Right renal cortex interstitium (tissue), 3 donors: ENCODE measurements around the gene TMEM86B. TPM values are rescaled to one million over a fixed set of nuclear protein-coding genes. Genes with fewer than 3 reads are reported as not detected.
"Not testable (repeated sequence)": the region's sequence is repeated elsewhere in the genome, so short reads cannot be mapped to it uniquely, and the experiment has no call there.

Source experiments
- DNase-seq, 3 donors: peaks; one replicate each; pipeline ENCODE4 v3.0.0-alpha.2; 2013; ENCODE audit warnings: low read depth in 3 of 3, low spot score in 2 of 3
- polyA plus RNA-seq, 3 donors: library from polyadenylated mRNA; unstranded; fragments of 120-200 nt; gene quantifications; one replicate each; pipeline ENCODE4 v1.2.1, GENCODE V29; 2013; ENCODE audit not compliant: insufficient read length in 3 of 3

Gene TMEM86B
- polyA plus RNA-seq, 3 donors = 1.7 to 2.4 (median 2.2) TPM

GRCh38 chr19:55224038-55224665 is 4.4 kb downstream of the TMEM86B start:
- DNase-seq = no peak

GRCh38 chr19:55223291-55224037 is 5.1 kb downstream of the TMEM86B start:
- DNase-seq = no peak

DNA sequence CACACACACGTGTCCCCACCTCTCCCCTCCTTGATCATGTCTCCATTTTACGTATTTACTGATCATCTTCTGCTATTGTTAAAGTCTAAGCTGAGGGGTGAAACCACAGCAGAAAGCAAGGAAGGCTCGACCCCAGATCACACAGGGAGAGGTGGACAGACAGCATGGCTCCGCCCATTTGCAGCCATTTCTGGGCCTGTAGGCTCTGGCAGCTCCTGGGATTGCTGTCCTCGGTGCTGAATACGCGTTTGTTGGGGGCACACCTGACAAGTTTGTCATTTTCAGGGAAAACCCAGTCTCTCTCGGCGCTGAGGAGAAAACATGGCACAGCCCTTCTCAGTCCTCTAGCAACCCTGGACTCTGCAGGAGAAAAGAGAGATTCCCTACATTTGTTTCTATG is 8.0 kb downstream of the TMEM86B start:
- DNase-seq = no peak

GRCh38 chr19:55216461-55217198 is 11.9 kb downstream of the TMEM86B start:
- DNase-seq = peak; percentile 25 to 73 (median 57)

DNA sequence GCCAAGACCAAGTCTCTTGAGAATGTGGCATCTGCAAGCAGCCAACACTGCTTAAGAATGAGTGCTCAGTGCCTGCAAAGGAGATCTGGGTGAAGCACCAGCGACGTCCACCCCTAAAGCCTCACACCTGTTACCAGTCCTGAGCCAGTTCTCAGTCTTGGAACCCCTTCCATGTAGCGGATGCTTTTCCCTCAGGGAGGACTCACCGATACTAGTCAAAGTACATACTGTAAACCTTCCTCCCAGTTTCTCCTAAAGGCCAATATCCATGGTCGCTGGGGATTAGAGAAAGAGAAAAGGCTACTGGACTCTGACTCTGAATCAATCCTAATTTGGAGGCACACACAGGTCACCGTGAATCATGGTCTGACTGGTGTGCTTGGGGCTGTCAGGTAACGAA is 15.0 kb downstream of the TMEM86B start:
- no peak for DNase-seq

DNA sequence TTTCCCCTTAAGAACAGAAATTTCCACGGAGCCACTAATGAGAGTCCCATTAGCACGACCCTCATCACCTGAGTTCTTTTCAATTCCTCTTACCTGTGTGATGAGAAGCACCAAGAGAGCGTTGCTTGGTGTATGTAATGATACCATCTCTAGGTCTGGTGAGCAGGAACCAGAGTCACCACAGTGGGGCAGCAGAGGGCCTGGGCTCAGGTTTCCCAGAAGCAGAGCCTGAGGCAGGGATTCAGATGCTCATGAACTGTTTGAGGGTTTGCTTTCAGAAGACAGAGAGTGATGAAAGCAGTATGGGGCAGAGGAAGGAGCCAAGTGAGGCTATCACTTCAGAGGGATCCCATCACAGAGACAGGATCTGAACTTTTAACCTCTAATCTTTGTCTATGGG is 16.1 kb downstream of the TMEM86B start:
- no peak for DNase-seq

DNA sequence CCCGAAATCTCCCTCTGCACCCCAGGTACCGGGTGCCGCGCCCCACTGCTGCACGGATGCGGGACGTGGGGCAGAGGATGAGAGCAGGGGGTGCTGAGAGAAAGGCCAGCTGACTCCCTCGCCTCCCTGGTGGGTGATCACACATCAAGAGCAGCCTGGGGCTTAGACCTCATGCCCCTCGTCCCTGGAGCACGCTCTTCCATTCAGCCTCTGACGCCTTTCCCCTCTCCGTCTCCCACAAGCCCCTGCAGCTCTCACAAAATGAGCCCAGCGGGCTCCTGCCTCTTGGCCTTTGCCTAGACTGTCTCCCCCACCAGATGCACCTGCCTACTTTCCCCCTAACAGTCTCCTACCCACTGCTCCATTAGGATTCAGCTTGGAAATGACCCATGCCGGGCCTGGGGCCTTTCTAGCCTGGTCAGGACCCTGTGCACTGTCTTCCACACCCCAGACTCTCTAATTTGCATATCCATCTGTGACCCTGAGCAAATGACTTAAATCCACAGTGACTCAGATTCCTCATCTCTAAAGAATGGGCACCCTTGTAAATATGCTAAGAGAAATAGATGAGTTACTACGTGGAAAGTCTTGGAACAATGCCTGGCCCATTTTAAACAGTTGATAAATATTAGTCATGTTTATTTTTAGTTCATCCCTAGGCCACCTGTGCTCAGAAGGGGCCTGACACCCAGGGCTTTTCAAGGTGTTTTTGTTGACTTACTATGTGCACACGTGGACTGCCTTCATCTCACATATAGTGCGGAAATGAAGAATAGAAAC is 18.7 kb downstream of the TMEM86B start:
- no peak for DNase-seq

- no peak for DNase-seq
Measured at GRCh38 chr19:55208880-55209692, 19.5 kb downstream of the TMEM86B start, which contains the start of gene PTPRH. PTPRH (minus strand) TSS chr19:55209501; CDS start chr19:55209433, 68 bp downstream.

GRCh38 chr19:55206664-55207500 is 21.7 kb downstream of the TMEM86B start:
- DNase-seq = peak in 1 of 3 donors; percentile 27

DNA sequence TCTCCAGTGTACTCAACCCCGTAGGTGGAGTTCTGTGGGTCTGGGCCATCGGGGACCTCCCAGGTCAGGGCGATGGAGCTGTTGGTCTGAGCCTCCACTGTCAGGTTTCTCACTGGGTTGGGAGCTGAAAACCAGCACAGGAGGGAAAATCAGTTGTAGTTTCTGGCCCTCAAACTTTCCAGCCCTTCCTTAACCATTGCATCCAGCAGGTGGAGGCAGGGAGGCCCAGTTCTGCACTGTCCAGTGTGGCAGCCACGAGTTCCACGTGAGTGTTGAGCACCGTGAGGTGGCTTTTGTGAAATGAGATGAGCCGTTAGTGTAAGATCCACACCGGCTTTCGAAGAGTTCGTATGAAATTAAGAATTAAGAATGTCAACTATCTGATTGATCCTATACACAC is 26.4 kb downstream of the TMEM86B start:
- not testable (repeated sequence) for DNase-seq

DNA sequence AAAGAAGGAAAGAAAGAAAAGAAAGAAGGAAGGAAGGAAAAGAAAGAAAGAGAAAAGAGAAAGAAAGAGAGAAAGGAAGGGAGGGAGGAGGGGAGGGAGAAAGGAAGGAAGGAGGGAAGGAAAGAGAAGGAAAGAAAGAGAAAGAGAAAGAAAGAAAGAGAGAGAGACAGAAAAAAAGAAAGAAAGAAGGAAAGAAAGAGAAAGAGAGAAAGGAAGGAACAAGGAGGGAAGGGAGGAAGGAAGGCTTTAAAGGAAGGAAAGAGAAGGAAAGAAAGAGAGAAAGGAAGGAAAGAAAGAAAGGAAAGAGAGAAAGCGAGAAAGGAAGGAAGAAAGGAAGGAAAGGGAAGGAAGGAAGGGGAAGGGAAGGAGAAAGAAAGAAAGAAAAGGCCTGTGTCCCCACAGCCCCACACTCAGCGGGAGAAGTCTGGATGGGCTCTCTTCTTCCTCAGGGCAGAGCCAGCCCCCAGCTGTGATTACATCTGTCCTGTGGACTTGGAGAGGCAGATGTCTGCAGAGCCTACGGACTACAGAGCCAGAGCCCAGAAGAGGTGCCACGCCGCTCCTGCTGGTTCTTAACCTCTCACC is 28.9 kb downstream of the TMEM86B start:
- no peak for DNase-seq

DNA sequence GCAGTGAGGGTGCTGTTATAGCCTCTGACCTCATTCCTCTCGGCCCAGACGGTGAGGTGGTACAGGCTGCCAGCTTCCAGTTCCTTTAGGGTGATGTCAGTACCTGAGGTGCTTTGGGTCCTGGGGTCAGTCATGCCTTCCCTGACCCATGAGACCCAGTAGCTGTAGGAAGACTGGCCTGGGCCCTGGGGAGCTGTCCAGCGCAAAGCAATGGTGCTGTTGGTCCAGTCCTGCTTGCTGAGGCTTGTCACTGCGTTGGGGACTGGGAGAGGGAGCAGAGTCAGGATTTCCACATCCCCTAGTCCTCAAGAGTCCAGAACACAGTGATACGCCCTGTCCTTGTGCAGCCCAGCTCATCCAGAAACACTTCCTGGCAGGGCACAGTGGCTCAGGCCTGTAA is 29.9 kb downstream of the TMEM86B start:
- no peak for DNase-seq

DNA sequence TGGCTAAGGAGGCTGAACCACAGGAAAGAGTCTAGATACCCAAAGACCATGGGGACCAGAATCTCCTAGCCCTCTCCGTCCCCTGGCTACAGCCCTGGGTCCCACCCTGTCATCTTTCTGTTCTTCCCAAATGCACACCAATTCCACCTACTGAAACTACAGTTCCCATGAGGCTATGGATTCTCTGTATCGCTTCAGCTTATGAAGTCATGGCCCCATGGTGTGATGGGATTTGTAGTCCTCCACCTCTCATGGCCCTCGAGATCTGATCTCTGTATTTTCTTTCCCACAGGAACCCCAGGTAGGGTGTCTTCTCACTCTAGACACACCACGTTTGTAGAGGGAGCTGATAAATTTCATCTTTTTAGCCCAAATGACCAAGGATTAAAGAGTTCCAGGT is 31.0 kb downstream of the TMEM86B start:
- DNase-seq = no peak

- no peak for DNase-seq
Measured at GRCh38 chr19:55196803-55197202, 31.8 kb downstream of the TMEM86B start.

GRCh38 chr19:55193481-55193880 is 35.1 kb downstream of the TMEM86B start:
- no peak for DNase-seq

- DNase-seq = no peak
Measured at GRCh38 chr19:55189403-55189835, 39.1 kb downstream of the TMEM86B start.

DNA sequence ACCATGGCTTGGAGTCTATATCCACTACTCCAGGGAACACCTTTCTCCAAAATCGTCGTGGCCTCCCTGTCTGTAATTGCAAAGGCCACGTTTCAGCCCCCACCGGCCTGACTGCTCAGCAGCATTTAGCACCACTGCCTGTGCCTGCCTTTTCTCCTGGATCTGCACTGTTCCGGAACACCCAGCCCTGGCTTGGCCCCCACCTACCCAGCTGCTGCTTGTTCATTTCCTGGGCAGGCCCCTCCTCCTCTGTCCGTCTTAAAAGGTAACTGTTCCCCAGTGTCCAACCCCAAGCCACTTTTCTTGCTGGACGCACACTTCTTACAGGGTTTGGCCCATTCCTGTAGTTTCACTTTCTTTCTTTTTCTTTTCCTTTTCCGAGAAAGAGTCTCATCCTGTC is 39.9 kb downstream of the TMEM86B start:
- DNase-seq = no peak

- DNase-seq = no peak
Measured at GRCh38 chr19:55186080-55186479, 42.5 kb downstream of the TMEM86B start.

DNA sequence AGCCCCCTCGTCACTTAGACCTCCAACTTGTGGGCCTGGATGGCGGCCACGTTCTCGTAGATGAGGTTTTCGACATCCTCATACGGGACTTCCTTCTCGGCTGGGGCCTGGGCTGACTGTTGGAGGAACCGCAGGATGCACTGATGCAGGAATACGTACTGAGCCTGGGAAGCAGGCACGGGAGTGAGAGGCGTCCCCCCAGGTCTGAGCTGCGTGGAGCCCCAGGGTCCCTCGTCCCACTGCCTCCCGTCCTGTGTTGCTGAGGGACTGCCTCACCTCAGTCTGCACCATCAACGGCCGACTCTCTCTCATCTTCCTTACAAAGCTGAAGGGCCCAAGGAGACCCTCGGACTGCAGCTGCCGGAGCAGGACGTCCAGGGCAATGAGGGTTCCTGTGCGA is 46.8 kb downstream of the TMEM86B start:
- no peak for DNase-seq
